Mesenchymal stem cell (in vitro differentiated cells and primary cell): ENCODE data around the gene CEP126.

Experiments used
- DNase-seq: peaks from one replicate; pipeline ENCODE4 v3.0.0-alpha.2; 2013
- H2AFZ ChIP-seq: one replicate; pipeline ENCODE4 v1.6.1; 2013; ENCODE audit warnings: low read depth, mild to moderate bottlenecking, control low read depth, inconsistent platforms, low read length, moderate library complexity
- H2AK5ac ChIP-seq: 2 replicates; pipeline ENCODE4 v1.6.1; 2013; ENCODE audit warnings: low read length, moderate library complexity, mild to moderate bottlenecking, inconsistent platforms; ENCODE audit not compliant: severe bottlenecking
- H2BK120ac ChIP-seq: one replicate; pipeline ENCODE4 v1.6.1; 2013; ENCODE audit warnings: low read depth, mild to moderate bottlenecking, inconsistent platforms, low read length, moderate library complexity
- H2BK12ac ChIP-seq, 2 experiments: one replicate each; pipeline ENCODE4 v1.6.1; 2013; ENCODE audit warnings: inconsistent platforms in 2 of 2, low read length in 2 of 2, mild to moderate bottlenecking in 2 of 2, moderate library complexity in 2 of 2, control low read depth in 1 of 2
- H2BK15ac ChIP-seq: one replicate; pipeline ENCODE4 v1.6.1; 2013; ENCODE audit warnings: mild to moderate bottlenecking, low read depth, inconsistent platforms; ENCODE audit not compliant: poor library complexity, severe bottlenecking
- H2BK5ac ChIP-seq: 2 replicates; pipeline ENCODE4 v1.6.1; 2013; ENCODE audit warnings: low read depth, mild to moderate bottlenecking, low read length, control low read depth, inconsistent platforms; ENCODE audit not compliant: poor library complexity, severe bottlenecking
- H3K14ac ChIP-seq, 2 experiments: one replicate each; pipeline ENCODE4 v1.6.1; 2013; ENCODE audit warnings: inconsistent platforms in 2 of 2, low read length in 2 of 2, control low read depth in 1 of 2, mild to moderate bottlenecking in 1 of 2, moderate library complexity in 1 of 2
- H3K18ac ChIP-seq, 2 experiments: one replicate each; pipeline ENCODE4 v1.6.1; 2013; ENCODE audit warnings: inconsistent platforms in 2 of 2, low read length in 2 of 2, control low read depth in 1 of 2, low read depth in 1 of 2, mild to moderate bottlenecking in 1 of 2
- H3K23ac ChIP-seq, 2 experiments: one replicate each; pipeline ENCODE4 v1.6.1; 2013; ENCODE audit warnings: inconsistent platforms in 2 of 2, low read length in 2 of 2, mild to moderate bottlenecking in 2 of 2, moderate library complexity in 2 of 2, control low read depth in 1 of 2
- H3K27ac ChIP-seq: 2 replicates; pipeline ENCODE4 v1.5.1; 2013; ENCODE audit warnings: mild to moderate bottlenecking, moderate library complexity, low read length, control low read depth, inconsistent platforms; ENCODE audit not compliant: poor library complexity, severe bottlenecking
- H3K27me3 ChIP-seq, 2 experiments: 2 replicates each; pipeline versions ENCODE4 v1.6.1 to v1.7.0; 2013; ENCODE audit warnings: low read length in 2 of 2, mild to moderate bottlenecking in 2 of 2, moderate library complexity in 2 of 2, control low read depth in 1 of 2, inconsistent platforms in 1 of 2; ENCODE audit not compliant: control insufficient read depth in 1 of 2, insufficient read depth in 1 of 2
- H3K36me3 ChIP-seq, 2 experiments: 2 replicates each; pipeline versions ENCODE4 v1.6.1 to v1.7.0; 2013; ENCODE audit warnings: low read length in 2 of 2, control low read depth in 1 of 2, inconsistent platforms in 1 of 2, low read depth in 1 of 2, mild to moderate bottlenecking in 1 of 2; ENCODE audit not compliant: insufficient read depth in 2 of 2, control insufficient read depth in 1 of 2
- H3K4ac ChIP-seq, 2 experiments: one replicate each; pipeline ENCODE4 v1.6.1; 2013; ENCODE audit warnings: inconsistent platforms in 2 of 2, low read length in 2 of 2, mild to moderate bottlenecking in 2 of 2, moderate library complexity in 2 of 2, control low read depth in 1 of 2, low read depth in 1 of 2
- H3K4me1 ChIP-seq: 2 replicates; pipeline ENCODE4 v1.6.1; 2013; ENCODE audit warnings: low read depth, low read length, control low read depth; ENCODE audit not compliant: control insufficient read depth, insufficient read depth
- H3K4me2 ChIP-seq: 2 replicates; pipeline ENCODE4 v1.6.1; 2013; ENCODE audit warnings: low read length, mild to moderate bottlenecking, inconsistent platforms; ENCODE audit not compliant: poor library complexity, severe bottlenecking
- H3K4me3 ChIP-seq, 2 experiments: 2 replicates each; pipeline versions ENCODE4 v1.5.1 to v1.7.0; 2013; ENCODE audit warnings: low read length in 2 of 2, mild to moderate bottlenecking in 2 of 2, control low read depth in 1 of 2, low read depth in 1 of 2; ENCODE audit not compliant: insufficient read depth in 1 of 2
- H3K79me1 ChIP-seq: replicated peaks from 2 replicates; pipeline ENCODE4 v1.6.1; 2013; ENCODE audit warnings: mild to moderate bottlenecking, control low read depth, low read length, inconsistent platforms; ENCODE audit not compliant: poor library complexity, severe bottlenecking
- H3K9ac ChIP-seq: 2 replicates; pipeline ENCODE4 v1.7.0; 2013; ENCODE audit warnings: mild to moderate bottlenecking, low read length, moderate library complexity
- H3K9me3 ChIP-seq: 2 replicates; pipeline ENCODE4 v1.7.0; 2013; ENCODE audit warnings: mild to moderate bottlenecking, low read length; ENCODE audit not compliant: control insufficient read depth
- H4K8ac ChIP-seq: one replicate; pipeline ENCODE4 v1.6.1; 2013; ENCODE audit warnings: inconsistent platforms, mild to moderate bottlenecking, low read length, moderate library complexity
- H4K91ac ChIP-seq: one replicate; pipeline ENCODE4 v1.6.1; 2013; ENCODE audit warnings: mild to moderate bottlenecking, low read length, inconsistent platforms
- WGBS: methylation state at CpG from one replicate; pipeline ENCODE4 v1.1.7; 2013; ENCODE audit warnings: mixed read lengths; 5-methylcytosine and 5-hydroxymethylcytosine counted together

CEP126 gene

GRCh38 chr11:102006835-102007566 is 92.2 kb downstream of the CEP126 start:
- no peak overlapping the region for H3K14ac ChIP-seq
- H2BK120ac ChIP-seq: no peak overlapping the region
- H3K9me3 ChIP-seq: no peaks in the 10 kb centered on the region
- no peak overlapping the region for H2BK12ac ChIP-seq
- no peak overlapping the region for H3K18ac ChIP-seq
- DNase-seq: no peak
- H3K4me2 ChIP-seq: no peak overlapping the region
- no peak overlapping the region for H2BK15ac ChIP-seq
- H3K4me3 ChIP-seq: no peak overlapping the region
- H3K27me3 ChIP-seq: no peaks in the 10 kb centered on the region
- no peak overlapping the region for H3K4ac ChIP-seq
- WGBS: 100% methylated on average over 2 of the region's 7 CpGs
- no peak overlapping the region for H3K27ac ChIP-seq
- H3K4me1 ChIP-seq: peaks cover 8% of the 10 kb centered on the region
- no peak overlapping the region for H3K9ac ChIP-seq
- no peak overlapping the region for H4K8ac ChIP-seq
- H3K23ac ChIP-seq: no peak overlapping the region
- H2AFZ ChIP-seq: no peak overlapping the region
- H3K79me1 ChIP-seq: no peaks in the 10 kb centered on the region
- peaks cover 0 to 3% of the 10 kb centered on the region in 2 experiments for H3K36me3 ChIP-seq
- no peak overlapping the region for H4K91ac ChIP-seq
- H2AK5ac ChIP-seq: no peak overlapping the region
- H2BK5ac ChIP-seq: no peak overlapping the region

- Histone ChIP-seq H2AK5ac (no peak overlapping the region), H3K4me2 (no peak overlapping the region), H3K18ac (peak overlapping the region in 1 of 2 experiments; percentile 5), H2AFZ (no peak overlapping the region), H4K8ac (no peak overlapping the region), H2BK15ac (no peak overlapping the region), H3K4me3 (no peak overlapping the region), H3K9ac (no peak overlapping the region), H3K14ac (no peak overlapping the region), H2BK12ac (no peak overlapping the region), H2BK120ac (no peak overlapping the region), H3K4me1 (peaks cover 8% of the 10 kb centered on the region), H2BK5ac (no peak overlapping the region), H3K27me3 (no peaks in the 10 kb centered on the region), H3K23ac (no peak overlapping the region), H3K9me3 (no peaks in the 10 kb centered on the region), H3K36me3 (no peaks in the 10 kb centered on the region), H3K79me1 (no peaks in the 10 kb centered on the region), H4K91ac (no peak overlapping the region), H3K27ac (no peak overlapping the region), H3K4ac (no peak overlapping the region)
- 52% methylated on average over 1 of the region's 4 CpGs for WGBS
- DNase-seq: peak; percentile 66
Observed at GRCh38 chr11:102007567-102008437, 93.0 kb downstream of the CEP126 start.

- Histone ChIP-seq H3K9me3 (no peaks in the 10 kb centered on the region), H3K27me3 (no peaks in the 10 kb centered on the region), H3K27ac (peak overlapping the region; percentile 74), H2BK5ac (no peak overlapping the region), H3K4ac (no peak overlapping the region), H3K36me3 (no peaks in the 10 kb centered on the region), H4K8ac (no peak overlapping the region), H3K18ac (peak overlapping the region in 1 of 2 experiments; percentile 43), H2BK12ac (no peak overlapping the region), H3K4me1 (peaks cover 8% of the 10 kb centered on the region), H3K4me2 (no peak overlapping the region), H3K23ac (no peak overlapping the region), H2AFZ (peak overlapping the region; percentile 11), H4K91ac (no peak overlapping the region), H3K4me3 (peak overlapping the region in 1 of 2 experiments; percentile 12), H3K14ac (no peak overlapping the region), H3K79me1 (no peaks in the 10 kb centered on the region), H2BK120ac (no peak overlapping the region), H2BK15ac (no peak overlapping the region), H2AK5ac (no peak overlapping the region), H3K9ac (peak overlapping the region; percentile 41)
- WGBS: 11% methylated on average over 12 of the region's 12 CpGs
- peak; percentile 80 for DNase-seq
Observed at GRCh38 chr11:102010776-102011494, 96.1 kb downstream of the CEP126 start.

- Histone ChIP-seq H3K4me2 (no peak overlapping the region), H2BK15ac (no peak overlapping the region), H3K27ac (no peak overlapping the region), H3K4me3 (no peak overlapping the region), H2AK5ac (no peak overlapping the region), H3K27me3 (no peaks in the 10 kb centered on the region), H4K8ac (no peak overlapping the region), H3K4me1 (peaks cover 8% of the 10 kb centered on the region), H4K91ac (peak overlapping the region; percentile 39), H2BK12ac (peak overlapping the region in 1 of 2 experiments; percentile 66), H3K9me3 (no peaks in the 10 kb centered on the region), H3K14ac (no peak overlapping the region), H3K18ac (no peak overlapping the region), H3K4ac (no peak overlapping the region), H3K9ac (no peak overlapping the region), H3K36me3 (no peaks in the 10 kb centered on the region), H3K23ac (no peak overlapping the region), H2AFZ (no peak overlapping the region), H3K79me1 (no peaks in the 10 kb centered on the region), H2BK5ac (no peak overlapping the region), H2BK120ac (no peak overlapping the region)
- DNase-seq: peak; percentile 47
- WGBS: 29% methylated on average over 3 of the region's 3 CpGs
Observed at GRCh38 chr11:102012946-102013345, 98.1 kb downstream of the CEP126 start.
